Brain pericyte (primary cell): ENCODE data around the gene AWAT2.

Experiments used
- DNase-seq: peaks from one replicate; pipeline ENCODE4 v3.0.0-alpha.2; 2012; ENCODE audit warnings: low read depth, low spot score

AWAT2 gene

DNA sequence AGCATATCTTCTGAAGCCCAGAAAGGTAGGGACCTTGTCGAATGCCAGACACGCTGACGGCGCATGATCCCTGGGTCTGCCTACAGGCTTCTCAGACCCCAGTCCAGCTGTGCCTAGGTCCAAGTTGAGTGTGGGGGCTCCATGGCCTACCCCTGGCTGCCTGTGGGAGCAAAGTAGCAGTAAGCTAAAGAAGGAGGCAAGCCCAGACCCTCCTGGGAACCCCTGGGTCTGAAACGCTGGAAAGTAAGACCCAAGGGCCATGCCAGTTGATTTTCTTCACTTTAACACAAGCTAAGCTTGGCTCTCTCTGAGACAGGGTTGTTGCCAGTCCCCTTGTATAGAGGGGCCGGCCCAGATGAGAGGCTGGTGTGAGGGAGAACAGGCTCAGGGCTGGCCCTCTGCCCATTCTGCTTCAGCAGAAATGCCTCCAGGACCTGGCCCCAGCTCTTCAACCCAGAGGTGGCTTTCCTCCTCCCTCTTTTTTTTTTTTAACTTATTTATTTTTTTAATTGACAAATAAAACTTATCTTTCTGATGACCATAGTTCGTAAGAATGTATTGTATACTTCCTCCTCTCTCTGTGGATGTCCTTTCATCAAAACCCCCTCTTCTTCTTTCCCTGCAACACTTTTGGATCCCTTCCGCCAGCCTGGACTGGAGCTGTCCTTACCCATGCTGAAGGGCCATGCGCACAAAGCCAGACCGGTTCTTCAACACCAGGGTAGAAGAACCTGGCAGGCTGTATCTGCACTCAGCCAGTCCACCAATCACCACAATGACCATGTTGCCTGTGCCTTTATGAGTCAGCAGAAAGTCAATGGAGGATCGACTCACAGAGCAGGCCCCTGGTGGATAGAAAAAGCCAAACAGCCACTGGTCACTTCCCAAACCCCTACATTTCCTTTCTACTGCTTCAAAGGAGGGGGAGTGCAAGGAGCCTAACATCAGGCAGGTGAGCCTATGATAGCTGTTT, 7.1 kb downstream of the AWAT2 start:
- no peak for DNase-seq

DNA sequence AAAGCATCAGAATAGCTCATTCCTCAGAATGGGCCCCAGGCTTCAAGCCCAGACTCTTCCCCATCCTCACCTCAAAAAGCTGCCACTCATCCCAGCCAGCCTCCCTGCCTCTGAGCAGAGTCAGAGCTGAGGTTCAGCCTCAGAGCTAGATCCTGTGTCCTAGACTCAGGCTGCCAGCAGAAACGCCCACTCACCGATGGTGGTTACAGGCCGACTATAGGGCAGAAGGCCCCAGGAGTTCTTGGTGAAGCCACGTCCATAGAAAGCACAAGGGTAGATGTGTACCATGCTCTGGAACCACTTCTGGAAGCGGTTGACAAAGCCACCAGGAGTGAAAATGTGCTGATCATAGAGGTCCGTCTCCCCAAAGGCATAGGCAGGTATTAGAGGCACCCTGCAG, 7.7 kb downstream of the AWAT2 start:
- no peak for DNase-seq

DNA sequence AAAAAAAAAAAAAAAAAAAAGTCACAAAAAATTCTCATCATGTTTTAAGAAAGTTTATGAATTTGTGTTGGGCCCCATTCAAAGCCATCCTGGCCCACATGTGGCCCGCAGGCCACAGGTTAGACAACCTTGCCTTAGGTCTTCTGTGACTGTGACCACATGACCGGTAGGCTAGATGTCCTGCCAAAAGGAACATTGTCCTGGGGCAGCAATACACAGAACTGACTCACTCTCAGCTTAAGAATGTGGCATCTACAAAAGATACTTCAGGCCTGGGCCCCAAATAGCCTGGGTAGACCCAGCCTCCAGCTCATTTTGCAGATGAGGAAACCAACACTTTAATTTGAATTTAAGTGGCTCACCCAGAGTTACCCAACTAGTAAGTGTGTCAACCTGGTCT, 10.0 kb downstream of the AWAT2 start:
- no peak for DNase-seq

DNA sequence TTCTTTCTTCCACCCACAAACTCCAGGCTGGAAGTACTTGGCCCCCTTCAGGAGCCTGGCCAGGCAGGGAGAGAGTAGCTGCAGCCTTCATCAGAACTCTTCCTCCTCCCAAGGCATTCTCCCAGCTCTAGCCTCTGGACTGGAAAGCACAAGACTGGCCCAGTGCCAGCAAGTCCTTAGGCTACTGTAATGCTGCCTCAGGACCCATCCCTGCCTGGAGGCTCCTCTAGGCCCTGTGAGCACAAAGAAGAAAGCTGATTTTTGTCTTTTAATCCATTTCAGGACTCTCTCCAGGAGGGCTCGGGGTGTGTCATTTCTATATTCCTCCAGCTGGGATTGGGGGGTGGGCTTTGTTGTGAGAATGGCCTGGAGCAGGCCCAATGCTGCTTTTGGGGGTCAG, 10.8 kb downstream of the AWAT2 start:
- no peak for DNase-seq

DNA sequence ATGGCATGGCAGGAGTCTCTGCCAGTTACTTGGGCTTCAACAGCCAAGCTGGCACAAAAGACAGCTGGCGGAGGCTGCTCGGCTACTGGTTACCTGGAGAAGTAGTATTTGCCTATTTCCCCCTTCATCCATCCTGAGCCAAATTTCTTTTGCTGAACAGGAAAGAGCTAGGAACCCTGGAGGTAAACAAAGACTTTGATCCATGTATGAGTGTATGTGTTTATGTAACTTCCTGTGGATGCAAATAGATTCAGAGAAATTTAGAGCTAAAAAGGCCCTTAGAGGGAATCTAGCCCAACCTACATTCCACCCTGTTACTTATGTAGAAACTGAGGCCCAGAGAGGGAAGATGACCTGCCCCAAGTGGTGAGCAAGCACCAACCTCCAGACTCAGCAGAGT, 11.2 kb downstream of the AWAT2 start:
- DNase-seq, result no peak

DNA sequence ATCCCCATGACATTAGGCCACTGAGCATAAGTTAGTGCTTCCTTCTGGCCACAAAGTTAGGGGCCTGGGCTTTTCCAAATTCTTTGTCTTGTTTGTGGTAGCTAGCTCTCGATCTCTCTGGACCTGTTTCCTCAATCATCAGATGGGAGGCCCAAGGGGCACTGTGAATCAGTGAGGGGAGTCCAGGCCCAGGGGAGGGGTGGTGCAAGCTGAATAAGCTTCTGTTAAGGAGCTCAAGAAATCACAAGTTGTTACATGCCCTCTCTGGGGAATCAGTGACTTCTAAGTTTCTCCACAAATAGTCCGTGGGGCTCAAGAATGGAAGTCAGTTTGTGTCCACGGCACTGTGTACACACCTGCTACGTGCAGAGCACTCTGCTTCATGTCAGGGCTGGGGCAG, 15.1 kb downstream of the AWAT2 start:
- DNase-seq, result no peak

DNA sequence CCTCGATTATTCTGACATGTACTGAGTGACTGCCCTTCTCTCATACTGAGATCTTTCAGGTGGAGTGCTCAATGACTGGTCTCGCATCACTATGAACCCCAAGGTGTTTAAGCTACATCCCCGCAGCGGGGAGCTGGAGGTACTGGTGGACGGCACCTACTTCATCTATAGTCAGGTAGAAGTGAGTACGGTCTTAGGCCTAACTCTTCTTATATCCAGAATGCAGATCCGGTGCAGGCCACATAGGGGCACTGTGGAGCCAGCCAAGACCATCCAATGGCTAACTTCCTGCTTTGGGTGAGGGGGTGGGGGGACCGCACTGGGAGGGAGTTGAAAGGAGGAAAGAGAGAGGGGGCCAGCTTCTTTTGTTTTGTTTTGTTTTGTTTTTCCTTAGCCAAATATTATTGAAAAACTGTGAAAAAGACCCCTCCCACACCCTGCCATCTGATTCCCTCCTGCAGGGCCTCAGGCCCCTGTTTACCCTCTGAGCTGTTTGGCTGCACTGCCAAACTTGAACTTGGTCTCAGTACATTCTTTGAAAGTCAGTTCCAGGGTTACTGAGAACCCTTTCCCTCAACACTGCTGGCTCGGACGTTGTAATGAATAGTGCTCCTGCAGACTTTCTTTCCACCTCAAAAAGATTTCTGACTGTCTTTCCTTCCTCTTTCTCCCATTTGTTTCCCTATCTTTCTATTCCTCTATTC, 16.2 kb downstream of the AWAT2 start:
- DNase-seq, result no peak

DNA sequence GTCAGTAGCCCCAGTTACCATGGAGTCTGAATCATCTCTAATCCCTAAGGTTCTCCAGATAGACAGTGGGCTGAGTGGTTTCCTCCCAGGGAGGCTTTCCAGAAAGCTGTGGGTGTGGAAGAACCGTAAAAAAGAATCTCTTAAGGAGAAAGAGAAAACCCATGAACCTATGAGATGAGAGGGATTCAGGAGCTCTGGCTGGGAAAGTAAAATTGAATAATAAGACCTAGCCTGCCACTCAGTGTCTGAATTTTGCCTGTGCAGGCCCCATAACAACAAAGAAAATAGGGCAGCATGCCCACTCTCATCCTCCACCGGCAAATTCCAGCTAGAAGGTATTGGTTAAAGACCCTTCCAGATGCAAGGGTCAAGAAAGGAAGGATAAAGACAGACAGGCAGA, 16.9 kb downstream of the AWAT2 start:
- DNase-seq, result no peak

DNA sequence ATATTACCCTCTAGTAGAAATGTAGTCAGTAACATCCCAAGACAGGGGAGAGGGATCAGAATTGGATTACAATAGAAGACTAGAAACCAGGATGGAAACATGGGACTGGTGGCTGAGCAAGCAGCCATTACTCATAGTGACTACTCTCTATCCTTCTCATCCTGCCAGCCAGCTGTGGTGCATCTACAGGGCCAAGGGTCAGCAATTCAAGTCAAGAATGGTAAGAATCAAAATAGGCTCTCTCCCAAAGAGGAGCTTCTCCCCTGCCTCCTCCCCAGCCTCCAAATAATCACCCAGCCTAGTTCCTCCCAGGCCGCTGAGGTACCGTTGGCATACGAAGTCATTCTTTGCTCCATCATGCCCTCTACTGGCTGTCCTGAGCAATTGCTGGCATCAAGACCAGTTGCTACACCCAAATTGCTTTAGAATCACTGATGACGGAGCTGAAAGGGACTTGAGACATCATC, 19.4 kb downstream of the AWAT2 start:
- DNase-seq, result no peak

DNA sequence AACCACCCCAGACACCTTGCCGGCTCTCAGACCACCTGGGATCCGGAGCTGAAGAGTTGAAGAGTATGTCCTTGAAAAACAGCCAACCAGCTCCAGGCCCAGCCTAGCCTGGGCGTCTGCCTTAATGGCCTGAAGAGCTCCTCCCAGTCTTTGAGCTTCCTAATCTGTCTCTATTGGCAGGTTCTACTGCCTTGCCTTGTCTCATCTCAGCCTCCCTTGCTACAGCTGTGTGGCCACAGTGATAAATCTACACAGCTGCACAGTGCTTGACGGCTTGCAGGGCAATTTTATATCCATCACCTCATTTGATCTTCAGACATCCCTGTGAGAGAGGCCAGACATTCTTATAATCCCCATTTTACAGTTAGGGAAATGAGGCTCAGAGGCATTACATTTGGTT, 19.9 kb downstream of the AWAT2 start:
- DNase-seq, result no peak

DNA sequence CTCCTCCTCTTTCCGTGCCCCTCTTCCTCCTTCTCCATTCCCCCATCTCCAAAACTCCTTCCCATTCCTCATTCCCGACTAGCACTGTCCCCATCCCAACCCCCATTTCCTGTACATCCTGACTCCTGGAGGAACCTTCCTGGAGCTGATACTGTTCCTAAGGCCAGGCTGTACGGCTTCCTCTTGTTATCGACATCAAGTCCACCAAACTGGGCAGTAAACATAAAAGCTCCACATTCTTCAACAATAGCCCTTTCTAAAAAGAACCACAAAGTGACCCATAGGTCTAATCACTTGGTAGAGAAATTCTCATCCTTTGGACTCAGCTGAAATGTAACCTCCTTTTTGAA, 22.9 kb downstream of the AWAT2 start:
- no peak for DNase-seq

DNA sequence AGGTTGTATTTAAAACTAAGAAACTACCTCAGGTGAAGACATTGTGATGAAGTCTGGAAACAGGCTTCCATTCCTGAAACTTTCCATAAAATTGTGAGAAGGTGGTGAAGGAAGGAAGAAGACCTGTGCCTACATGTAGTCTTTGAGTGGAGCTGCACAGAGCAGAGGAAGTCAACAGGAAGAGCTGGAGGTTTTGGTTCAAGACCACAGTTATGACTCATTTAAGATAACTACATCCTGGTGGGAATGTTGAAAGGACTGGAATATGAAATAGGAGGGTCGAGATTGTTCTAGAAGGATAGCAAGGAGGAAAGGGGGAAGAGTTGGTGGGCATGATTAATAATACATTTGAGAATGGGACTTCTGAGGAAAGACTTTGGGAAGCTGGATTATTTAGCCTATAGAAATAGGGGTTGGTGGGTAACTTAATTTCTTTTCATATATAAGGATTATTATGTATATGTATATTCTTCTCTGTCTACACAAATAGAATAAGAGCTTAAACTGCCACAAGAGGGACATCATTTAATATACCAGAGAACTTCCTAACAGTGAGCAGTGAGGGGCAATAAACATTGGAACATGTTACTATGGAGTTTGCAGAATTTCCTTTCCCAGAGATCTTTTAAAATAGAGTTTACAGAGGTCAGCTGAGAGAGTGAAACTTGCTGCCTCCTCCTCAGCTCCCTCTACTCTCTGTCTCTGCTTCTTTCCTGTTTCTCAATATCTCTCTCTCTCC, 23.5 kb downstream of the AWAT2 start:
- DNase-seq, result no peak

DNA sequence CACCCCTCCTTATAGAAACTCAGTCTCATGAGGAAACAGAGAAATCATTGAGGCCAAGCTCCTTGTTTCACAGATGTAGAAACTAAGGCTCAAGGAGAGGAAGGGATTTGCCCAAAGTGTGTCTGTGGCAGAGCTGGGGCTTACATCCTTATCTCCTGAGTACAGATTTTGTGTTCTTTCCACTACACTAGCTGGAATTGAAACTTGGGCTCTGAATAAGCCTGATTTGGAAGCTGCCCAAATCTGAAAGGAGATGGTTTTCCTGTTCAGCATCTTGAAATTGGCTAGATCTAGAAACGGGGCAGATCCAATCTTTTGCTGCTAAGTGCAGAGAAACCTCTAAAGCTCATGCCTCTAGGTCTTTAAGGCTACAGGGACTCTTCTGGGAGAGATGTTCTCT, 24.3 kb downstream of the AWAT2 start:
- DNase-seq, result no peak

DNA sequence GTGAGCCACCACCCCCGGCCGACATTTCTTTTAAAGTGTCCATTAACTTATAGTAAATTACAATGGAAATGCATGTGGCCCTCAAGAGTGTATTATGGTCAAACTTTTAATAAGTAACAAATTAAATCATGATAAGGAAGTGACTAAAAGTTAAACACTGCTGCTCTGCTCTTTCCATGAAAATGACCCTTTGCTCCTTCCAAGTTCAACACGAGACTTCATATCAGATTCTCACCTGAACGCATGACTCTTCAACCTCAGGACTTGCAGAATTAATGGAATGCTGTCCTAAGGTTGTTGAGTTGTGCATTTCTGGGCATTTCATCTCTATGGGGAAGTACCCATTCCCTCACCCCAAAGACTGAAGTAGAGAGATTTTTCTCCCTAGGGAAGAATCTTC, 27.1 kb downstream of the AWAT2 start:
- DNase-seq, result no peak

DNA sequence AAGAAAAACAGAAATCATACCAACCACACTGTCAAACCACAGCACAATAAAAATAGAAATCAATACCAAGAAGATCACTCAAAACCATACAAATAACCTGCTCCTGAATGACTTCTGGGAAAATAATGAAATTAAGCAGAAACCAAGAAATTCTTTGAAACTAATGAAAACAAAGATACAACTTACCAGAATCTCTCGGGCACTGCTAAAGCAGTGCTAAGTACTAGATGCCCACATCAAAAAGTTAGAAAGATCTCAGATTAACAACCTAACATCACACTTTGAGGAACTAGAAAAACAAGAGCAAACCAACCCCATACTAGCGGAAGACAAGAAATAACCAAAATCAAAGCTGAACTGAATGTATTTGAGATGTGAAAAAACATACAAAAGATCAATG, 33.2 kb downstream of the AWAT2 start:
- no peak for DNase-seq

DNA sequence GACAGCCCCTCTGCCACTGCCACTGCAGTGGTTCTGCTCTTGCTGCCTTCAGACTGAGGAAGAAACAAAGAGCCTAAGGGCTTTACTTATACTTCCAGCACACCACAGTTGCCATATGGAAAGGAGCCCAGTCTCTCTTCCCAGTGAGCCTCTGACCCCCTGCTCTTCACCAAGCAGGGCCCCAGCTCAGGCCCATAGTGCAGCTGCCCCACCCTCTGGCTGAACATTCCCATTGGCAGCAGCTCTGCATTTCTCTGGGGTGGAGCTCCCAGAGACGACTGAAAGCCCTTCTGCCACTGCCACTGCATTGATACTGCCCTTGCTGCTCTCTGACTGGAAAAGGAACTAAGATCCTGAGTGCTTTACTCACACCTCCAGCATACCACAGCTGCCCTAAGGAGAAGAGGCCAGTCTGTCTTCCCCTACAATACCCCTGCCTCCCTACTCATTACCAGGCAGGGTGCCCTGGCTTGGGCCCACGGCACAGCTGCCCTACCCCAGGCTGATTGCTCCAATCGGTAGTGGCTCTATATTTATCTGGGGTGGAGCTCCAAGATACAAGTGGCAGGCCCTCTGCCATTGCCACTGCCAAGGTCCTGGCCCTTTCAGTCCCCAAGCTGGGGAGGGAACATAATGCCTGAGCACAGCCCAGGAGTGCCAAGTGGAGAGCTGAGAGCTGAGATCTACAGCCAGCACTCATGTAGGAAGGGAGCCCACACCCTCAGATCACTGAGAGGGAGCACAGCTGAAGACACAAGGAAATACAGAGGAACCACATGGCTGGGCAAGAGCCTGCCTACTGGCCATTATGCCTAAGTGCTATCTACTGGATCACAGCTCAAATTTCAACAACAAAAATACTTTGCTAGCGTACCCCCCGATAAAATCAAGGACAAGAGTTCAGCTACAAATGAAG, 36.0 kb downstream of the AWAT2 start:
- no peak for DNase-seq

DNA sequence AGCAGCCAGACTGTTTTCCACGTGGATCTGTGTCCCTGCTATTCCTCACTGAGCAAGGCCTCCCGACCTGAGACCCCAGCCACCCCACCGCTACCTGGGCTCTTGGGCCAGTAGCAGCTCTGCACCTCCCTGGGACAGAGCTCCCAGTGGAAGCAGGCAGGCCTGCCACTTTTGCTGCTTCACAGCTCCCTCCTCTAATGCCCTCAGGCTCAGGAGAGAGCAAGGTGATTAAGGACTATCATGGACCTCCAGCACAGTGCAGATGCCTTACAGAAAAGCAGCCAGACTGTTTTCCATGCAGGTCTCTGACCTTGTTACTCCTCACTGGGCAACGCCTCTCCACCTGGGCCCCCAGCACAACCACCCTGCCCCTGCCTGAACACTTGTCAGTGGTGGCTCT, 37.0 kb downstream of the AWAT2 start:
- DNase-seq, result no peak

DNA sequence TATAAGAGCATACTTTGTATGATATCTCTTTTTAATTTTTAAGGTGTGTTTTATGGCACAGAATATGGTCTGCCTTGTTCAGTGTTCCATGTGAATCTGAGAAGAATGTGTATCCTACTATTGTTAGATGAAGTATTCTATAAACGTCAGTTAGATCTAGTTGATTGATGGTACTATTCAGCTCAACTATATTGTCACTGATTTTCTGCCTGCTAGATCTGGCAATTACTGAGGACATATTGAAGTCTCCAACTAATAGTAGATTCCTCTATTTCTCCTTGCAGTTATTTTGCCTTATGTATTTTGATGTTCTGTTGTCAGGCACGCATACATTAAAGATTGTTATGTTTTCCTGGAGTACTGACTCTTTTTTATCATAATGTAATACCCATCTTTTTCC, 39.8 kb downstream of the AWAT2 start:
- DNase-seq, result no peak

DNA sequence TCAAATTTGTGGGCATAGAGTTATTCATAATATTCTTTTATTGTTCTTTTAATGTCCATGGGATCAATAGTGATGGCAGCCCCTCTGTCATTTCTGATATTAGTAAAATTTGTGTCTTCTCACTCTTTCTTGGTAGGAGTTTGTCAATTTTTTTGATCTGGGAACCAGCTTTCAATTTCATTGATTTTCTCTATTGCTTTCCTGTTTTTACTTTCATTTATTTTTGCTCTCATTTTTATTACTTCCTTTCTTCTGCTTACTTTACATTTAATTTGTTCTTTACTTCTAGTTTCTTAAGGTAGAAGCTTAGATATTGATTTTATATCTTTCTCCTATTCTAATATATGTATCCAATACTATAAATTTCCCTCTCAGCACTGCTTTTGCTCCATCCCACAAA, 40.7 kb downstream of the AWAT2 start:
- no peak for DNase-seq

DNA sequence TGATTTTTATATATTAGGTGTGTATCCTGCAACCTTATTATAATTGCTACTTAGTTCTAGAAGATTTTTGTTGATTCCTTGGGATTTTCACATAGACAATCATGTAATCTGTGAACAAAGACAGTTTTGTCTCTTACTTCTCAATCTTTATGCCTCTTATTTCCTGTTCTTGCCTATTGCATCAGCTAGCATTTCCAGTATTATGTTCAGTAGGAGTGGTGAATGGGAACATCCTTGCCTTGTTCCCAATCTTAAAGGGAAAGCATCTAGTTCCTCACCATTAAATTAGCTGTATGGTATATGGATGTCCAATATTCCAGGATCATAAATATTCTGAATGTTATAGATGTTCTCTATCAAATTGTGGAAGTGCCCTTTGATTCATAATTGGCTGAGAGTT, 41.8 kb downstream of the AWAT2 start:
- DNase-seq, result no peak

DNA sequence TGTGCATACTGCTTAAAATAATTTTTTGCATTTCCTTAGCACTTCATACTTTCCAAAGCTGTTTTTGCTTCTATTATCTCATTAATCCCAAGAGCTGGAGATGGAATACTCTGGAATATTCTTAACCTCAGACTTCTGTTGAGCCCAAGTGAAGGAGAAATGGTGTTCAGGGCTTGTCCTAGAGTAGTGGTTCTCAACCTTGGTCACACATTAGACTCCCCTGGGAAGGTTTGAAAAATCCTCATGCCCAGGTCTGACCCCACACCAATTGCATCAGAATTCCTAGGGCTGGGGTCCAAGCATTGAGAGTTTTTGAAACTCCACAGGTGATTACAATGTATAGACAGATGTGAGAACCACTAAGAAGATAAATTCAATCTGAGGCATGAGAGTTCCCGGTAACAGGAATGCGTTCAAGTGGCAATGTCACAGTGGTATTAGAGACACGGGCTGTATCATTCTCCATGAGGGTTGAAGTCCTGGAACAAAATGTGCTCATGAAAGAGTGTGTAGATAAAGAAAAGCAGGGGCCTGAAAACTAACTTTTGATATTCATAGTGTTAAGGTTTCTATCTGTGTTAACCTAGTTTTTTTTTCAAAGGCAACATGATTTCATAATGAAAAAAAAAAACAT, 47.9 kb downstream of the AWAT2 start:
- DNase-seq, result no peak
